ENCODE measurements around the gene GABBR2. TPM values are rescaled to one million over a fixed set of nuclear protein-coding genes. Genes with fewer than 3 reads are reported as not detected.

Gene GABBR2
- total RNA-seq, 4 donors from 2014 or later: 2.4 to 13.6 (median 10.0) TPM

DNA sequence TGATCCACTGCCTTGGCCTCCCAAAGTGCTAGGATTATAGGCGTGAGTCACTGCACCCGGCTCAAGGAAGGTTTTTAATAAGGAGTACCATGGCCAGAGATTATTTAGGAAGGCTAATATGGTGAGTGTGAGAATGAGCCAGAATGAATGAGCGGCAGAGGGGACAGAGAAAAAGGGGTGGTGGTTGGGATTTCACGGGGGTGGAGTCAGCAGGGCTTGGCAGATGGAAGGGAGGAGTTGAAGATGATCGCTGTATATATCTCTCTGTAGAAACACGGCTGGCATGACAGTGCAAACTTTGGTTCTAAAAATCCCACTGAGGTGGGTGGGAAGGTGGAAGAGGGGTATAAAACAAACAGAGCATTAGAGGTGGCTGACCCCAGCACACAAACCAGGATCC lies 276.6 kb downstream of the GABBR2 start:
- Histone ChIP-seq H3K27me3 (no peaks in the 10 kb centered on the region), H3K27ac (no peak overlapping the region), H3K36me3 (no peaks in the 10 kb centered on the region), H3K9me3 (no peaks in the 10 kb centered on the region), H3K4me1 (peaks cover 8 to 13% of the 10 kb centered on the region in 2 donors), H3K4me3 (replicated peaks in 1 of 3) (no peak overlapping the region)
- intact Hi-C loops (cut with DNase I): no loop called here
- no peak for DNase-seq
- no peak for TF ChIP-seq POLR2A (IDR thresholded peaks at IDR 0.05)
- TF ChIP-seq, protein P1, sequence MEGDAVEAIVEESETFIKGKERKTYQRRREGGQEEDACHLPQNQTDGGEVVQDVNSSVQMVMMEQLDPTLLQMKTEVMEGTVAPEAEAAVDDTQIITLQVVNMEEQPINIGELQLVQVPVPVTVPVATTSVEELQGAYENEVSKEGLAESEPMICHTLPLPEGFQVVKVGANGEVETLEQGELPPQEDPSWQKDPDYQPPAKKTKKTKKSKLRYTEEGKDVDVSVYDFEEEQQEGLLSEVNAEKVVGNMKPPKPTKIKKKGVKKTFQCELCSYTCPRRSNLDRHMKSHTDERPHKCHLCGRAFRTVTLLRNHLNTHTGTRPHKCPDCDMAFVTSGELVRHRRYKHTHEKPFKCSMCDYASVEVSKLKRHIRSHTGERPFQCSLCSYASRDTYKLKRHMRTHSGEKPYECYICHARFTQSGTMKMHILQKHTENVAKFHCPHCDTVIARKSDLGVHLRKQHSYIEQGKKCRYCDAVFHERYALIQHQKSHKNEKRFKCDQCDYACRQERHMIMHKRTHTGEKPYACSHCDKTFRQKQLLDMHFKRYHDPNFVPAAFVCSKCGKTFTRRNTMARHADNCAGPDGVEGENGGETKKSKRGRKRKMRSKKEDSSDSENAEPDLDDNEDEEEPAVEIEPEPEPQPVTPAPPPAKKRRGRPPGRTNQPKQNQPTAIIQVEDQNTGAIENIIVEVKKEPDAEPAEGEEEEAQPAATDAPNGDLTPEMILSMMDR (IDR thresholded peaks at IDR 0.05): no peak
- WGBS, 2 donors: 90 to 95% methylated on average over 6 of the region's 6 CpGs

DNA sequence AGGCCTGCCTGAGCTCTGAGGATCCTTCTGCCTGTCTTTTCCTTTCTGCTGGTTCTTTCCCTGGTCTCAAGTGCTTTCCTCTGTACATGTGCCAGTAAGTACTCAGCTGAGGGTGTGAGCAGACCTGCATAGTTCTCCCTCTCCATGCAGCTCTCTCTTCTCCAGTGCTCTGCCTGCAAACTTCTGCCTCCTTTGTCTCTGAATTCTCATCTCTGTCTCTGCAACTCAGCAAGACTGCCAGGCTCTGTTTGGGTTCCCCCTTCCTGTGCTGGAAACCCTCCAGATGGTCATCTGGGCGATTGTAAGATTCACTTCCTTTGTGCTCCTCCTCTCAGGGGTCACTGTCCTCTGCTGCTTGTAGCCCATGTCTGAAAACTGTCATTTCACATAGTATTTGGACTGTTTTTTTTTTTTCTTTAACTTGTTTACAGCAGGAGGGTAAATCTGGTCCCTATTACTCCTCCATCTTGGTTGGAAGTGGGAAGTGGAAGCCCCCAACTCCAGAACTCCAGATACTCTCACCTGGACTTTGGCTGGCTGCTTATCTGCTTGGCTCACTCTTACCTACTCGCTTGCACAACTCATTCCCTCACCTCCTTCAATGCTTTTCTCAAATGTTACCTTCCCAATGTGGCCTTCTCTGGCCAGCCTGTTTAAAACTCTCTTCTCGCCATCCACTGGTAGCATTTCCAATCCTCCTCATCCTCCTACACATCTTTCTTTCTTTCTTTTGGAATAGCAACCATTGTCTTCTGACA lies 278.0 kb downstream of the GABBR2 start:
- intact Hi-C loops (cut with DNase I): no loop called here
- TF ChIP-seq, protein P1 (IDR thresholded peaks at IDR 0.05): no peak
- DNase-seq: peak; percentile 65 to 66

DNA sequence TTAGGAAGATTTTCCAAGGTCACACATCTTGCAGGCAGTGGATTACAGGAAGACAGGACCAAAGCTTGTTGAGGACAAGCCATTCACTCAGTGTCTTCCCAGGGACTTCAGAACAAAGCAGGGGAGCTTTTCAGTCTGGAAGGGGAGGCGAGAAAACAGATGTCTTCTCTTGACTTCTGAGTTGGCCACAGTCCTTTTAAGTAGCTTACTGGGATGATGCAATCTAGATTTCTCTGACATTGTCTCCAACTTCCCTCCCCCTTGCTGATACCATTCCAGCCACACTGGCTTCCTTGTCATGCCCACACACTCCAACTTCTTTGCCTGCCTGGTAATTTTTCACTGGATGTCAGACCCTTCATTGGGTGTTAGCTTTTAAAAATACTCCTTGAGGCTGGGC lies 279.1 kb downstream of the GABBR2 start:
- Histone ChIP-seq H3K4me3 (replicated peaks in 1 of 3) (no peak overlapping the region), H3K27ac (no peak overlapping the region), H3K27me3 (no peaks in the 10 kb centered on the region), H3K9me3 (no peaks in the 10 kb centered on the region), H3K36me3 (no peaks in the 10 kb centered on the region), H3K4me1 (peaks cover 8 to 13% of the 10 kb centered on the region in 2 donors)
- WGBS, 2 donors: 80 to 86% methylated on average over 1 of the region's 1 CpG
- intact Hi-C loops (cut with DNase I): no loop called here
- peak; percentile 21 to 22 for DNase-seq
- TF ChIP-seq, protein P1 (IDR thresholded peaks at IDR 0.05): no peak
- TF ChIP-seq POLR2A (IDR thresholded peaks at IDR 0.05): no peak

More for the DNA sequence above, 278.0 kb downstream of the GABBR2 start:
- H3K4me1 ChIP-seq: peaks cover 8 to 13% of the 10 kb centered on the region in 2 donors
- H3K4me3 ChIP-seq (replicated peaks in 1 of 3): no peak overlapping the region
- H3K27me3 ChIP-seq: no peaks in the 10 kb centered on the region
- no peaks in the 10 kb centered on the region for H3K36me3 ChIP-seq
- WGBS, 2 donors: 67 to 69% methylated on average over 3 of the region's 3 CpGs
- no peak overlapping the region for H3K27ac ChIP-seq
- no peaks in the 10 kb centered on the region for H3K9me3 ChIP-seq

DNA sequence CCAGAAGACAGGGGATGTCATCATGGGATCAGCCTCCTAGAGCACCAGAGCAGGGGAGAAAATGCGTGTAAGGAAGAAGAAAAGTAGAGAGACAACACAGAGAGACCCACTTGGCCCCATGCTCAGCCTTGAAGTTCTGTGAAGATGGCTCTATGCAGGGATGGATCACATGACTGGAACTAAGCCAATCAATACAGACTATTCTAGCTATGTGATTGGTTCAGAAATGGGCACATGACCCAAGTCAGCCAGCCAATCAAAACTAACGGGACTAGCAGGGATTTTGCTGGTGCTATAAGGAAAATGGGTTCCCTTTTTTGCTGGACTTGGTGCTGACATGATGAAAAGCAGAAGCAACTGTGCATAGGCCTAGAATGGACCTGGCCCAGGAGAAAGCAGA lies 280.3 kb downstream of the GABBR2 start:
- Histone ChIP-seq H3K27ac (no peak overlapping the region), H3K4me1 (peaks cover 8 to 13% of the 10 kb centered on the region in 2 donors), H3K27me3 (no peaks in the 10 kb centered on the region), H3K9me3 (no peaks in the 10 kb centered on the region), H3K36me3 (no peaks in the 10 kb centered on the region), H3K4me3 (replicated peaks in 1 of 3) (no peak overlapping the region)
- intact Hi-C loops (cut with DNase I): no loop called here
- DNase-seq: no peak
- WGBS, 2 donors: 95% methylated on average over 2 of the region's 2 CpGs
- TF ChIP-seq, protein P1 (IDR thresholded peaks at IDR 0.05): no peak
- no peak for TF ChIP-seq POLR2A (IDR thresholded peaks at IDR 0.05)

DNA sequence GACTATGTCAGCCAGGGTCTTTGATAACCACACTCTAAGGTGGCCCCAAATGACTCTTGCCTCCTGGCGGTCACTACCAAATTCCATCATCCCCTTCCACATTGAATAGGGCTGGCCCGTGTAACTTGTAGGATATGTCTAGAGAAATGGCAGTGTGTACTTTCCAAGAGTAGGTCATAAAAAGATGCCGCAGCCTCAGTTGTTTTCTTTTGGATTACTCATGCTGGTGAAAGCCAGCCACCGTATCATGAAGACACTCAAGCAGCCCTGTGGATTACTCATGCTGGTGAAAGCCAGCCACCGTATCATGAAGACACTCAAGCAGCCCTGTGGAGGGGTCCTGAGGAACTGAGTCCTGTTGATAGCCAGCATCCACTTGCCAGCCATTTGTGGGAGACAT lies 281.2 kb downstream of the GABBR2 start:
- no peak overlapping the region for H3K4me3 ChIP-seq (replicated peaks in 1 of 3)
- no peaks in the 10 kb centered on the region for H3K27me3 ChIP-seq
- no peaks in the 10 kb centered on the region for H3K36me3 ChIP-seq
- H3K4me1 ChIP-seq: peaks cover 8 to 13% of the 10 kb centered on the region in 2 donors
- TF ChIP-seq POLR2A (IDR thresholded peaks at IDR 0.05): no peak
- TF ChIP-seq, protein P1 (IDR thresholded peaks at IDR 0.05): no peak
- H3K27ac ChIP-seq: no peak overlapping the region
- peak; percentile 11 to 19 for DNase-seq
- 55 to 58% methylated on average over 4 to 5 of the region's 5 CpGs for WGBS, 2 donors
- intact Hi-C loops (cut with DNase I): no loop called here
- no peaks in the 10 kb centered on the region for H3K9me3 ChIP-seq
